ENCODE measurements around the gene P3R3URF. TPM values are rescaled to one million over a fixed set of nuclear protein-coding genes. Genes with fewer than 3 reads are reported as not detected.

Gene P3R3URF
- total RNA-seq, 1 donor from 2014 or later: not detected

- no peak overlapping the region for H3K27ac Mint-ChIP-seq (ENCODE audit: unreplicated experiment)
- no peaks in the 10 kb centered on the region for H3K27me3 Mint-ChIP-seq (ENCODE audit: unreplicated experiment)
- peaks cover 5% of the 10 kb centered on the region for H3K36me3 Mint-ChIP-seq (ENCODE audit: unreplicated experiment)
- TF ChIP-seq, protein P1, sequence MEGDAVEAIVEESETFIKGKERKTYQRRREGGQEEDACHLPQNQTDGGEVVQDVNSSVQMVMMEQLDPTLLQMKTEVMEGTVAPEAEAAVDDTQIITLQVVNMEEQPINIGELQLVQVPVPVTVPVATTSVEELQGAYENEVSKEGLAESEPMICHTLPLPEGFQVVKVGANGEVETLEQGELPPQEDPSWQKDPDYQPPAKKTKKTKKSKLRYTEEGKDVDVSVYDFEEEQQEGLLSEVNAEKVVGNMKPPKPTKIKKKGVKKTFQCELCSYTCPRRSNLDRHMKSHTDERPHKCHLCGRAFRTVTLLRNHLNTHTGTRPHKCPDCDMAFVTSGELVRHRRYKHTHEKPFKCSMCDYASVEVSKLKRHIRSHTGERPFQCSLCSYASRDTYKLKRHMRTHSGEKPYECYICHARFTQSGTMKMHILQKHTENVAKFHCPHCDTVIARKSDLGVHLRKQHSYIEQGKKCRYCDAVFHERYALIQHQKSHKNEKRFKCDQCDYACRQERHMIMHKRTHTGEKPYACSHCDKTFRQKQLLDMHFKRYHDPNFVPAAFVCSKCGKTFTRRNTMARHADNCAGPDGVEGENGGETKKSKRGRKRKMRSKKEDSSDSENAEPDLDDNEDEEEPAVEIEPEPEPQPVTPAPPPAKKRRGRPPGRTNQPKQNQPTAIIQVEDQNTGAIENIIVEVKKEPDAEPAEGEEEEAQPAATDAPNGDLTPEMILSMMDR (IDR thresholded peaks at IDR 0.05): no peak
- DNase-seq (ENCODE audit: extremely low spot score, unreplicated experiment): no peak
- H3K9me3 Mint-ChIP-seq (ENCODE audit: unreplicated experiment): no peaks in the 10 kb centered on the region
- no peak overlapping the region for H3K4me3 Mint-ChIP-seq (ENCODE audit: unreplicated experiment)
- peaks cover 5% of the 10 kb centered on the region for H3K4me1 Mint-ChIP-seq (ENCODE audit: unreplicated experiment)
Measured at GRCh38 chr1:46220808-46221207, 44.5 kb upstream of the P3R3URF start.

GRCh38 chr1:46219551-46220520, 43.5 kb upstream of the P3R3URF start:
- Mint-ChIP-seq H3K27me3 (ENCODE audit: unreplicated experiment) (no peaks in the 10 kb centered on the region), H3K27ac (ENCODE audit: unreplicated experiment) (no peak overlapping the region), H3K36me3 (ENCODE audit: unreplicated experiment) (peaks cover 8% of the 10 kb centered on the region), H3K4me1 (ENCODE audit: unreplicated experiment) (peaks cover 5% of the 10 kb centered on the region), H3K4me3 (ENCODE audit: unreplicated experiment) (no peak overlapping the region), H3K9me3 (ENCODE audit: unreplicated experiment) (no peaks in the 10 kb centered on the region)
- no peak for DNase-seq (ENCODE audit: extremely low spot score, unreplicated experiment)
- TF ChIP-seq, protein P1 (IDR thresholded peaks at IDR 0.05): no peak

DNA sequence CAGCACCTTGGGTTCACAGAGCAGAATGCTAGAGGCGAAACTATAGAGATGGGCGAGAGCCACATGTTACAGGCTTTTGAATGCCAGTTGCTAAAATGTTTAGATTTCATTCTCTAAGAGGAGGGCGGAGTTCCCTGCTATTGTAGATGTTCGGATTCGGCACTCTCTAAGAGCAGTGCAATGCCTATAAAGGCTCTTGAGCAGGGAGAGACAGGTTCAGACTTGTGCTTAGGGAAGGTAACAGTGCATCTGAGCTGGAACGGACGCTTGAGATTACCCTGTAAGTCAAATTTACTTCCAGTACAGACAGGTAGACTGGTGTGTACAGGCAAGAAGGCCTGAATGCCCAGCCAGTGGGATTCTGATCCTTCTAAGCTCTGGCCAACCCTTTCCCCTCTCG, 42.2 kb upstream of the P3R3URF start:
- TF ChIP-seq, protein P1 (IDR thresholded peaks at IDR 0.05): no peak
- no peaks in the 10 kb centered on the region for H3K27me3 Mint-ChIP-seq (ENCODE audit: unreplicated experiment)
- H3K9me3 Mint-ChIP-seq (ENCODE audit: unreplicated experiment): no peaks in the 10 kb centered on the region
- H3K4me1 Mint-ChIP-seq (ENCODE audit: unreplicated experiment): peaks cover 4% of the 10 kb centered on the region
- no peak overlapping the region for H3K4me3 Mint-ChIP-seq (ENCODE audit: unreplicated experiment)
- H3K36me3 Mint-ChIP-seq (ENCODE audit: unreplicated experiment): peaks cover 8% of the 10 kb centered on the region
- no peak for DNase-seq (ENCODE audit: extremely low spot score, unreplicated experiment)
- H3K27ac Mint-ChIP-seq (ENCODE audit: unreplicated experiment): no peak overlapping the region

- TF ChIP-seq, protein P1 (IDR thresholded peaks at IDR 0.05): no peak
- Mint-ChIP-seq H3K4me3 (ENCODE audit: unreplicated experiment) (no peak overlapping the region), H3K4me1 (ENCODE audit: unreplicated experiment) (no peaks in the 10 kb centered on the region), H3K9me3 (ENCODE audit: unreplicated experiment) (no peaks in the 10 kb centered on the region), H3K27ac (ENCODE audit: unreplicated experiment) (no peak overlapping the region), H3K36me3 (ENCODE audit: unreplicated experiment) (peaks cover 3% of the 10 kb centered on the region), H3K27me3 (ENCODE audit: unreplicated experiment) (no peaks in the 10 kb centered on the region)
- no peak for DNase-seq (ENCODE audit: extremely low spot score, unreplicated experiment)
Measured at GRCh38 chr1:46215504-46215903, 39.2 kb upstream of the P3R3URF start.

GRCh38 chr1:46211051-46211450, 34.8 kb upstream of the P3R3URF start:
- TF ChIP-seq, protein P1 (IDR thresholded peaks at IDR 0.05): no peak
- Mint-ChIP-seq H3K9me3 (ENCODE audit: unreplicated experiment) (no peaks in the 10 kb centered on the region), H3K4me3 (ENCODE audit: unreplicated experiment) (no peak overlapping the region), H3K27me3 (ENCODE audit: unreplicated experiment) (no peaks in the 10 kb centered on the region), H3K27ac (ENCODE audit: unreplicated experiment) (no peak overlapping the region), H3K36me3 (ENCODE audit: unreplicated experiment) (peaks cover 3% of the 10 kb centered on the region), H3K4me1 (ENCODE audit: unreplicated experiment) (no peaks in the 10 kb centered on the region)
- no peak for DNase-seq (ENCODE audit: extremely low spot score, unreplicated experiment)
